PC-9 (cell line): ENCODE data around the gene NID1. TPM values are rescaled to one million over a fixed set of nuclear protein-coding genes. Genes with fewer than 3 reads are reported as not detected.

Experiments
- BruUV-seq: library from RNA; stranded (reverse); fragments of 400-500 nt; replicated peaks from 2 replicates; lab custom pipeline; 2021; lab: Mats Ljungman, UMichigan
- CTCF ChIA-PET: fragments of 300-600 bp; sonication (Branson Sonifier 250); formaldehyde crosslinking; loops from one replicate; lab custom pipeline; 2022; ENCODE audit warnings: antibody characterized with exemption; lab: Charles Lee
- POLR2A ChIA-PET: fragments of 300-600 bp; sonication (Branson Sonifier 250); formaldehyde crosslinking; loops from one replicate; lab custom pipeline; 2022; ENCODE audit warnings: antibody characterized with exemption; ENCODE audit not compliant: unreplicated experiment; lab: Charles Lee
- DNase-seq, 2 experiments: peaks; one replicate each; pipeline versions ENCODE4 v3.0.0 to v3.0.0-alpha.2; 2015 to 2022; ENCODE audit warnings: mixed read lengths in 1 of 2
- H2AFZ ChIP-seq: fragments of 200-600 bp; sonication (generic); 2 replicates; pipeline ENCODE4 v1.8.1; 2017; ENCODE audit warnings: antibody characterized with exemption
- H3F3A ChIP-seq: fragments of 200-600 bp; sonication (generic); 2 replicates; pipeline ENCODE4 v1.8.1; 2017; ENCODE audit warnings: antibody characterized with exemption, mild to moderate bottlenecking, low read depth; ENCODE audit not compliant: insufficient read depth
- H3K27ac ChIP-seq: fragments of 200-600 bp; sonication (generic); 2 replicates; pipeline ENCODE4 v1.6.1; 2016; ENCODE audit warnings: mixed run types
- H3K27me3 ChIP-seq: fragments of 200-600 bp; sonication (generic); 2 replicates; pipeline ENCODE4 v1.6.1; 2016; ENCODE audit warnings: low read depth, mixed run types; ENCODE audit not compliant: insufficient read depth
- H3K36me3 ChIP-seq: fragments of 200-600 bp; sonication (generic); 2 replicates; pipeline ENCODE4 v1.6.1; 2016; ENCODE audit warnings: low read depth, mixed run types
- H3K4me1 ChIP-seq: fragments of 200-600 bp; sonication (generic); replicated peaks from 2 replicates; pipeline ENCODE4 v1.6.1; 2016; ENCODE audit warnings: mixed run types; ENCODE audit not compliant: insufficient read depth
- H3K4me2 ChIP-seq: fragments of 200-600 bp; sonication (generic); 2 replicates; pipeline ENCODE4 v1.6.1; 2017; ENCODE audit warnings: mixed run types
- H3K4me3 ChIP-seq: fragments of 200-600 bp; sonication (generic); 2 replicates; pipeline ENCODE4 v1.6.1; 2016; ENCODE audit warnings: mixed run types
- H3K79me2 ChIP-seq: fragments of 200-600 bp; sonication (generic); 2 replicates; pipeline ENCODE4 v1.6.1; 2017; ENCODE audit warnings: low read depth, mixed run types
- H3K9me2 ChIP-seq: fragments of 200-600 bp; sonication (generic); 2 replicates; pipeline ENCODE4 v1.8.1; 2017; ENCODE audit warnings: mild to moderate bottlenecking; ENCODE audit not compliant: insufficient read depth
- H3K9me3 ChIP-seq: fragments of 200-600 bp; sonication (generic); 2 replicates; pipeline ENCODE4 v1.8.1; 2016; ENCODE audit warnings: low read depth; ENCODE audit not compliant: insufficient read depth
- H4K20me1 ChIP-seq: fragments of 200-600 bp; sonication (generic); 2 replicates; pipeline ENCODE4 v1.8.1; 2017; ENCODE audit not compliant: insufficient read depth
- CTCF ChIP-seq: fragments of 200-600 bp; sonication (generic); conservative IDR thresholded peaks from 2 replicates; pipeline ENCODE4 v1.6.1; 2017; ENCODE audit warnings: mixed run types, antibody characterized with exemption, mild to moderate bottlenecking, moderate library complexity
- EZH2 ChIP-seq: fragments of 200-600 bp; sonication (generic); IDR thresholded peaks from 2 replicates; pipeline ENCODE4 v1.8.0; 2017; ENCODE audit warnings: antibody characterized with exemption, low read depth
- intact Hi-C: fragments of 100-400 bp; cut with micrococcal nuclease; formaldehyde crosslinking; loops from one replicate; pipeline ENCODE4 v1.10.0; 2022; ENCODE audit not compliant: unreplicated experiment
- total RNA-seq: library from RNA; stranded (reverse); gene quantifications from 2 replicates; pipeline ENCODE4 v1.2.3, GENCODE V29; 2021

Gene NID1
- total RNA-seq, 1 experiment from 2014 or later = not detected

GRCh38 chr1:236066828-236067386 lies 2.0 kb upstream of the NID1 start:
- no peak overlapping the region for H3K4me2 ChIP-seq
- no peaks in the 10 kb centered on the region for H3K9me2 ChIP-seq
- ChIA-PET POLR2A (no interaction called here), CTCF (no interaction called here)
- H3K27me3 ChIP-seq = no peaks in the 10 kb centered on the region
- H2AFZ ChIP-seq = no peak overlapping the region
- no peaks in the 10 kb centered on the region for H3K79me2 ChIP-seq
- H3K36me3 ChIP-seq = no peaks in the 10 kb centered on the region
- H3K4me1 ChIP-seq = no peaks in the 10 kb centered on the region
- TF ChIP-seq CTCF (no peak), EZH2 (no peak)
- BruUV-seq = no TSS peak
- no peak for DNase-seq
- H3K4me3 ChIP-seq = no peak overlapping the region
- H4K20me1 ChIP-seq = no peaks in the 10 kb centered on the region
- H3K27ac ChIP-seq = no peak overlapping the region
- no peaks in the 10 kb centered on the region for H3K9me3 ChIP-seq
- intact Hi-C loops = no loop called here
- no peaks in the 10 kb centered on the region for H3F3A ChIP-seq

- Histone ChIP-seq H3K4me3 (no peak overlapping the region), H3K4me2 (no peak overlapping the region), H3K79me2 (no peaks in the 10 kb centered on the region), H3K27ac (no peak overlapping the region), H3K27me3 (no peaks in the 10 kb centered on the region), H4K20me1 (no peaks in the 10 kb centered on the region), H3K4me1 (no peaks in the 10 kb centered on the region), H2AFZ (no peak overlapping the region), H3F3A (no peaks in the 10 kb centered on the region), H3K9me2 (no peaks in the 10 kb centered on the region), H3K9me3 (no peaks in the 10 kb centered on the region), H3K36me3 (no peaks in the 10 kb centered on the region)
- intact Hi-C loops = no loop called here
- no peak for TF ChIP-seq EZH2
- no peak for TF ChIP-seq CTCF
- no peak for DNase-seq
- POLR2A ChIA-PET = no interaction called here
- no TSS peak for BruUV-seq
- CTCF ChIA-PET = no interaction called here
Observed at GRCh38 chr1:236066054-236066453, 1.2 kb upstream of the NID1 start.

GRCh38 chr1:236065509-236066005 lies 667 bp upstream of the NID1 start:
- H3K4me3 ChIP-seq = no peak overlapping the region
- TF ChIP-seq CTCF (no peak), EZH2 (no peak)

More at GRCh38 chr1:236065509-236066005, 667 bp upstream of the NID1 start:
- H3K9me3 ChIP-seq = no peaks in the 10 kb centered on the region
- H4K20me1 ChIP-seq = no peaks in the 10 kb centered on the region
- H3F3A ChIP-seq = no peaks in the 10 kb centered on the region
- intact Hi-C loops = no loop called here
- H3K9me2 ChIP-seq = no peaks in the 10 kb centered on the region
- no peak overlapping the region for H3K4me2 ChIP-seq
- H3K36me3 ChIP-seq = no peaks in the 10 kb centered on the region
- no peaks in the 10 kb centered on the region for H3K79me2 ChIP-seq
- POLR2A ChIA-PET = no interaction called here
- BruUV-seq = no TSS peak
- CTCF ChIA-PET = no interaction called here
- DNase-seq = no peak
- H3K4me1 ChIP-seq = no peaks in the 10 kb centered on the region
- no peaks in the 10 kb centered on the region for H3K27me3 ChIP-seq
- H2AFZ ChIP-seq = no peak overlapping the region
- no peak overlapping the region for H3K27ac ChIP-seq
